Naive B cell (primary cell): Measurements from ENCODE around the gene GPD1L. TPM values are rescaled to one million over a fixed set of nuclear protein-coding genes. Genes with fewer than 3 reads are reported as not detected.

Experiments
- ATAC-seq, 2 donors: fragments of 150-1000 bp; cut with Tn5 transposase; 2 replicates each; pipeline ENCODE4 v1.10.0; 2021; ENCODE audit warnings: low read depth in 2 of 2, mild to moderate bottlenecking in 2 of 2, moderate library complexity in 2 of 2
- DNase-seq: peaks from one replicate; pipeline ENCODE4 v3.0.0; 2022
- H3K27ac Mint-ChIP-seq, 6 donors: one replicate each; pipeline ENCODE4 v1.8.0; 2020 to 2022; ENCODE audit warnings: mild to moderate bottlenecking in 6 of 6, mixed read lengths in 6 of 6, moderate library complexity in 5 of 6, inconsistent platforms in 2 of 6
- H3K27me3 Mint-ChIP-seq, 3 donors: one replicate each; pipeline ENCODE4 v1.8.0; 2021 to 2022; ENCODE audit warnings: mixed read lengths in 3 of 3, mild to moderate bottlenecking in 1 of 3
- H3K36me3 Mint-ChIP-seq, 2 donors: one replicate each; pipeline ENCODE4 v1.8.0; 2020 to 2022; ENCODE audit warnings: mixed read lengths in 2 of 2, inconsistent platforms in 1 of 2, mild to moderate bottlenecking in 1 of 2
- H3K4me1 Mint-ChIP-seq, 3 donors: one replicate each; pipeline ENCODE4 v1.8.0; 2020 to 2022; ENCODE audit warnings: mixed read lengths in 3 of 3, inconsistent platforms in 1 of 3, mild to moderate bottlenecking in 1 of 3, moderate library complexity in 1 of 3
- H3K4me3 Mint-ChIP-seq, 8 donors: one replicate each; pipeline ENCODE4 v1.8.0; 2020 to 2022; ENCODE audit warnings: mild to moderate bottlenecking in 8 of 8, mixed read lengths in 8 of 8, moderate library complexity in 8 of 8, inconsistent platforms in 2 of 8
- H3K9me3 Mint-ChIP-seq, 7 donors: one replicate each; pipeline ENCODE4 v1.8.0; 2020 to 2022; ENCODE audit warnings: mixed read lengths in 7 of 7, mild to moderate bottlenecking in 5 of 7, inconsistent platforms in 2 of 7, moderate library complexity in 1 of 7
- polyA plus RNA-seq, 6 donors: library from polyadenylated mRNA; unstranded; fragments of 300-500 nt; fragmentation: Illumina TruSeq; gene quantifications; one replicate each; pipeline ENCODE4 v1.2.3, GENCODE V29; 2021; ENCODE audit warnings: low read depth in 6 of 6

Gene GPD1L
- polyA plus RNA-seq, 6 donors from 2014 or later, result 2.7 to 7.4 (median 5.3) TPM

- H3K36me3 Mint-ChIP-seq, result peaks cover 8 to 9% of the 10 kb centered on the region in 2 donors
- ATAC-seq, result no peak
- no peak overlapping the region for H3K4me3 Mint-ChIP-seq
- no peaks in the 10 kb centered on the region for H3K27me3 Mint-ChIP-seq
- H3K4me1 Mint-ChIP-seq, result no peaks in the 10 kb centered on the region
- no peak for DNase-seq
- H3K27ac Mint-ChIP-seq, result peak overlapping the region in 2 of 6 donors; percentile 4 to 24
- no peaks in the 10 kb centered on the region for H3K9me3 Mint-ChIP-seq
Observed at GRCh38 chr3:32153414-32154204, 47.2 kb downstream of the GPD1L start.

- ATAC-seq, result no peak
- Mint-ChIP-seq H3K27me3 (no peaks in the 10 kb centered on the region), H3K27ac (no peak overlapping the region), H3K4me3 (no peak overlapping the region), H3K36me3 (peaks cover 12 to 13% of the 10 kb centered on the region in 2 donors), H3K9me3 (no peaks in the 10 kb centered on the region), H3K4me1 (no peaks in the 10 kb centered on the region)
- DNase-seq, result no peak
Observed at GRCh38 chr3:32154205-32154579, 47.8 kb downstream of the GPD1L start.

GRCh38 chr3:32155117-32155516, 48.7 kb downstream of the GPD1L start:
- Mint-ChIP-seq H3K36me3 (peaks cover 14 to 17% of the 10 kb centered on the region in 2 donors), H3K27ac (no peak overlapping the region), H3K9me3 (no peaks in the 10 kb centered on the region), H3K27me3 (no peaks in the 10 kb centered on the region), H3K4me1 (no peaks in the 10 kb centered on the region), H3K4me3 (no peak overlapping the region)
- DNase-seq, result no peak
- no peak for ATAC-seq

- no peaks in the 10 kb centered on the region for H3K4me1 Mint-ChIP-seq
- no peak overlapping the region for H3K27ac Mint-ChIP-seq
- DNase-seq, result no peak
- H3K9me3 Mint-ChIP-seq, result no peaks in the 10 kb centered on the region
- no peak overlapping the region for H3K4me3 Mint-ChIP-seq
- no peaks in the 10 kb centered on the region for H3K27me3 Mint-ChIP-seq
- peaks cover 9 to 22% of the 10 kb centered on the region in 2 donors for H3K36me3 Mint-ChIP-seq
- no peak for ATAC-seq
Observed at GRCh38 chr3:32157600-32158264, 51.3 kb downstream of the GPD1L start.

GRCh38 chr3:32160706-32161214, 54.3 kb downstream of the GPD1L start:
- Mint-ChIP-seq H3K27ac (peak overlapping the region in 2 of 6 donors; percentile 50 to 53), H3K4me3 (no peak overlapping the region), H3K36me3 (peaks cover 9 to 33% of the 10 kb centered on the region in 2 donors), H3K4me1 (no peaks in the 10 kb centered on the region), H3K9me3 (no peaks in the 10 kb centered on the region), H3K27me3 (no peaks in the 10 kb centered on the region)
- DNase-seq (no peak), ATAC-seq (no peak)

- Mint-ChIP-seq H3K4me3 (no peak overlapping the region), H3K27me3 (no peaks in the 10 kb centered on the region), H3K27ac (no peak overlapping the region), H3K36me3 (peaks cover 14 to 23% of the 10 kb centered on the region in 2 donors), H3K4me1 (no peaks in the 10 kb centered on the region), H3K9me3 (peaks cover 0 to 10% (median 1%) of the 10 kb centered on the region in 7 donors)
- ATAC-seq (no peak), DNase-seq (no peak)
Observed at GRCh38 chr3:32165442-32165841, 59.0 kb downstream of the GPD1L start.

GRCh38 chr3:32166654-32167053, 60.2 kb downstream of the GPD1L start:
- Mint-ChIP-seq H3K9me3 (peaks cover 0 to 19% (median 8%) of the 10 kb centered on the region in 7 donors), H3K27ac (no peak overlapping the region), H3K36me3 (peaks cover 20 to 21% of the 10 kb centered on the region in 2 donors), H3K4me3 (no peak overlapping the region), H3K4me1 (no peaks in the 10 kb centered on the region), H3K27me3 (no peaks in the 10 kb centered on the region)
- no peak for DNase-seq
- ATAC-seq, result no peak

- H3K9me3 Mint-ChIP-seq, result peaks cover 0 to 26% (median 16%) of the 10 kb centered on the region in 7 donors
- no peak for ATAC-seq
- H3K4me1 Mint-ChIP-seq, result peaks cover 6 to 8% (median 7%) of the 10 kb centered on the region in 3 donors
- H3K27ac Mint-ChIP-seq, result no peak overlapping the region
- peaks cover 14 to 26% of the 10 kb centered on the region in 2 donors for H3K36me3 Mint-ChIP-seq
- peaks cover 2 to 6% (median 4%) of the 10 kb centered on the region in 3 donors for H3K27me3 Mint-ChIP-seq
- DNase-seq, result no peak
- H3K4me3 Mint-ChIP-seq, result no peak overlapping the region
Observed at GRCh38 chr3:32172420-32172819, 66.0 kb downstream of the GPD1L start.

GRCh38 chr3:32175607-32176197, 69.3 kb downstream of the GPD1L start:
- Mint-ChIP-seq H3K4me3 (no peak overlapping the region), H3K27ac (no peak overlapping the region), H3K36me3 (peaks cover 12 to 14% of the 10 kb centered on the region in 2 donors), H3K4me1 (peaks cover 12 to 14% (median 12%) of the 10 kb centered on the region in 3 donors), H3K9me3 (peaks cover 0 to 17% (median 15%) of the 10 kb centered on the region in 7 donors), H3K27me3 (peaks cover 3 to 14% (median 5%) of the 10 kb centered on the region in 3 donors)
- ATAC-seq, result peak in 1 of 2 donors; percentile 39
- peak; percentile 28 for DNase-seq

- Mint-ChIP-seq H3K27me3 (peaks cover 3 to 14% (median 5%) of the 10 kb centered on the region in 3 donors), H3K4me3 (peak overlapping the region in 2 of 8 donors; percentile 36 to 43), H3K9me3 (peaks cover 0 to 6% (median 3%) of the 10 kb centered on the region in 7 donors), H3K36me3 (peaks cover under 1 to 4% of the 10 kb centered on the region in 2 donors), H3K4me1 (peaks cover 14 to 24% (median 16%) of the 10 kb centered on the region in 3 donors), H3K27ac (no peak overlapping the region)
- ATAC-seq (peak; percentile 53 to 61), DNase-seq (peak; percentile 58)
Observed at GRCh38 chr3:32176989-32177701, 70.7 kb downstream of the GPD1L start.

- peak overlapping the region in 1 of 6 donors; percentile 17 for H3K27ac Mint-ChIP-seq
- peak overlapping the region in 1 of 8 donors; percentile 36 for H3K4me3 Mint-ChIP-seq
- H3K36me3 Mint-ChIP-seq, result no peaks in the 10 kb centered on the region
- ATAC-seq (peak; percentile 73 to 76), DNase-seq (peak; percentile 29)
- peaks cover 0 to 3% (median 0%) of the 10 kb centered on the region in 7 donors for H3K9me3 Mint-ChIP-seq
- H3K27me3 Mint-ChIP-seq, result peaks cover 3 to 14% (median 5%) of the 10 kb centered on the region in 3 donors
- H3K4me1 Mint-ChIP-seq, result peaks cover 14 to 24% (median 16%) of the 10 kb centered on the region in 3 donors
Observed at GRCh38 chr3:32177702-32178198, 71.3 kb downstream of the GPD1L start.

- peak overlapping the region in 1 of 6 donors; percentile 1 for H3K27ac Mint-ChIP-seq
- peaks cover 3 to 14% (median 5%) of the 10 kb centered on the region in 3 donors for H3K27me3 Mint-ChIP-seq
- H3K9me3 Mint-ChIP-seq, result no peaks in the 10 kb centered on the region
- peaks cover 14 to 24% (median 16%) of the 10 kb centered on the region in 3 donors for H3K4me1 Mint-ChIP-seq
- no peak for DNase-seq
- no peak overlapping the region for H3K4me3 Mint-ChIP-seq
- H3K36me3 Mint-ChIP-seq, result no peaks in the 10 kb centered on the region
- peak in 1 of 2 donors; percentile 37 for ATAC-seq
Observed at GRCh38 chr3:32180141-32180784, 73.8 kb downstream of the GPD1L start.
